HG03565 (cell line): ENCODE measurements around the gene FOXP1.
A peak's percentile ranks its signal among the peaks of the same experiment; 100 is the strongest.

Experiments used
- ATAC-seq: cut with Tn5 transposase; IDR thresholded peaks from one replicate; pipeline ENCODE4 v1.9.1; 2021; ENCODE audit warnings: mild to moderate bottlenecking, moderate library complexity; ENCODE audit not compliant: unreplicated experiment

FOXP1 gene

GRCh38 chr3:71166339-71167240 lies 416.9 kb downstream of the FOXP1 start:
- ATAC-seq: no peak

GRCh38 chr3:71164881-71165280 lies 418.6 kb downstream of the FOXP1 start:
- ATAC-seq: no peak

- no peak for ATAC-seq
Measured at GRCh38 chr3:71163198-71163918, 420.2 kb downstream of the FOXP1 start.

GRCh38 chr3:71162221-71162620 lies 421.3 kb downstream of the FOXP1 start:
- ATAC-seq: no peak

GRCh38 chr3:71160785-71161546 lies 422.6 kb downstream of the FOXP1 start:
- no peak for ATAC-seq

- no peak for ATAC-seq
Measured at GRCh38 chr3:71156062-71156665, 427.4 kb downstream of the FOXP1 start.

GRCh38 chr3:71154846-71155245 lies 428.7 kb downstream of the FOXP1 start:
- no peak for ATAC-seq

GRCh38 chr3:71153713-71154112 lies 429.8 kb downstream of the FOXP1 start:
- ATAC-seq: no peak

- no peak for ATAC-seq
Measured at GRCh38 chr3:71152892-71153265, 430.6 kb downstream of the FOXP1 start.

GRCh38 chr3:71152039-71152891 lies 431.3 kb downstream of the FOXP1 start:
- ATAC-seq: no peak

GRCh38 chr3:71149959-71150954 lies 433.3 kb downstream of the FOXP1 start:
- peak; percentile 56 for ATAC-seq

GRCh38 chr3:71148455-71149060 lies 435.0 kb downstream of the FOXP1 start:
- no peak for ATAC-seq

- ATAC-seq: no peak
Measured at GRCh38 chr3:71146673-71147072, 436.9 kb downstream of the FOXP1 start.

- no peak for ATAC-seq
Measured at GRCh38 chr3:71145954-71146353, 437.6 kb downstream of the FOXP1 start.

- no peak for ATAC-seq
Measured at GRCh38 chr3:71144525-71145253, 438.8 kb downstream of the FOXP1 start.

GRCh38 chr3:71143493-71143892 lies 440.0 kb downstream of the FOXP1 start:
- ATAC-seq: no peak

- no peak for ATAC-seq
Measured at GRCh38 chr3:71142441-71143161, 440.9 kb downstream of the FOXP1 start.
